HG03066 (cell line): ENCODE data around the gene LIMS1.
A peak's percentile ranks its signal among the peaks of the same experiment; 100 is the strongest.
"Not testable (repeated sequence)": the region's sequence is repeated elsewhere in the genome, so short reads cannot be mapped to it uniquely, and the experiment has no call there.

ENCODE experiments used
- ATAC-seq: cut with Tn5 transposase; IDR thresholded peaks from one replicate; pipeline ENCODE4 v1.9.1; 2021; ENCODE audit warnings: low read depth; ENCODE audit not compliant: unreplicated experiment

Gene LIMS1

GRCh38 chr2:108548208-108549003, 14.1 kb downstream of the LIMS1 start:
- ATAC-seq, result no peak

DNA sequence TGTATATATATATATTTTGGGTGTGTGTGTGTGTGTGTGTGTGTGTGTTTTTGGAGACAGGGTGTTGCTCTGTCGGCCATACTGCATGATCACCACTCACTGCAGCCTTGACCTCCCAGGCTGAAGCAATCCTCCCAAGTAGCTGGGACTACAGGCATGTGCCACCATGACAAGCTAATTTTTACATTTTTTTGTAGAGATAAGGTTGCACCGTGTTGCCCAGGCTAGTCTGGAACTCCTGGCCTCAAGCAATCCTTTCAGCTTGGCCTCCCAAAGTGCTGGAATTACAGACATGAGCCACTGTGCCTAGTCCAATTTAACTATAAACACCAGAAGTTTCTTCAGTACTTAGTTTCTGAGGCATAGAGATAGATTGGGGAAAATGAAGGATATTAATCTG, 18.3 kb downstream of the LIMS1 start:
- no peak for ATAC-seq

- ATAC-seq, result no peak
Observed at GRCh38 chr2:108553209-108553919, 19.1 kb downstream of the LIMS1 start.

DNA sequence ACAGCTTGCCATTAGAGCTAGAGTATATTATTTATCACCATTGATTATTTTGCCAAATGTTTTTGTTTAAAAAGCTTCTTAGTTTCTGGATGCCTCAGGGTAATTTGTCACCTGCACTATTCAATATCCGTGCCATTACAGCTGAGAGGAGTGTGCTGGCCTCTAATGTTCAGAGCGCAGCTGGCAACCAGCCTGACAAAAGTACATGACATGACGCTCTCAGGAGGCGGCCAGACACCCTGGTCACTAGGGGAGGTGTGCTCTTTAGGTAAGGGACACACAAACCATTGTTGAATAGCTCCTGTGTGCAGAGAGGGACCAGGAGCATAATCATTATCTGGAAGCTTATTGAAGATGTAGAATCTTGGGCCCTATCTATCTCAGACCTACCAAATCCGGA, 20.3 kb downstream of the LIMS1 start:
- no peak for ATAC-seq

- ATAC-seq, result no peak
Observed at GRCh38 chr2:108555572-108555971, 21.3 kb downstream of the LIMS1 start.

- ATAC-seq, result not testable (repeated sequence)
Observed at GRCh38 chr2:108556581-108556980, 22.3 kb downstream of the LIMS1 start.

GRCh38 chr2:108560241-108560811, 26.1 kb downstream of the LIMS1 start:
- no peak for ATAC-seq

DNA sequence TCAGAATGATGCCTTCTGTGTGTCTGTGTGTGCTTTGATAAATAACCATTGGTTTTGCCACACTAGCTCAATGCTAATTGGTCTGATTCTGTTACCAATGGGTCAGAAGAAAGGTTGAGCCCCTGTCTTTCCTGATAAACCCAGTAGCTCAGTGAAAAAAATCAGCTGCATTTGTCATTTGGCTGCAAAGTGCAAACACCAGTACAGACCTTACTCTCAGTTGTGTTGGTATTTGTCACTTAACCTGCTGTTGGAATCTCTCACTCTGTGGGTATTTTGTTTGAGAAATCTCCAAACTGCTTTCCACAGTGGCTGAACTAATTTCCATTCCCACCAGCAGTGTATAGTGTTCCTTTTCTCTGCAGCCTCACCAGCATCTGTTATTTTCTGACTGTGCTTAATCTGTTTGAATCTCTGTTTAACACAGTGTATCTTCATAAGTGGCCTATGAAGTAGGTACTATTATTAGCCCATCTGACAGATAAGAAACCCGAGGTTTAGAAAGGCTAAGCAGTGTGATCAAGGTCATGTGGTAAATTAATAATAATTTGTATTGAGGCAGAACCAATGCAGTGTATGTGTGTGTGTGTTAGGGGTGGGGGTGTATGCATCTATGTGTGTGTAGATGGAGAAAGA, 26.7 kb downstream of the LIMS1 start:
- ATAC-seq, result no peak

DNA sequence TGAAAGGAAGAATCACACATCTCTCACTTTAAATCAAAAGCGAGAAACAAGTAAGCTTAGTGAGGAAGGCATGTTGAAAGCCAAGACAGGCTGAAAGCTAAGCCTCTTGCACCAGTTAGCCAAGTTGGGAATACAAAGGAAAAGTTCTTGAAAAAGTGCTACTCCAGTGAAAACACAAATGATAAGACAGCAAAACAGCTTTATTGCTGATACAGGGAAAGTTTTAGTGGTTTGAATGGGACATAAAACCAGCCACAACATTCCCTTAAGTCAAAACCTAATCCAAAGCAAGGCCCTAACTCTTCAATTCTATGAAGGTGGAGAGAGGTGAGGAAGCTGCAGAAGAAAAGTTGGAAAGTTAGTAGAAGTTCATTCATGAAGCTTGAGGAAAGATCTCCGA, 28.0 kb downstream of the LIMS1 start:
- no peak for ATAC-seq

- ATAC-seq, result no peak
Observed at GRCh38 chr2:108564510-108564909, 30.2 kb downstream of the LIMS1 start.

- peak; percentile 72 for ATAC-seq
Observed at GRCh38 chr2:108565778-108566375, 31.6 kb downstream of the LIMS1 start.

DNA sequence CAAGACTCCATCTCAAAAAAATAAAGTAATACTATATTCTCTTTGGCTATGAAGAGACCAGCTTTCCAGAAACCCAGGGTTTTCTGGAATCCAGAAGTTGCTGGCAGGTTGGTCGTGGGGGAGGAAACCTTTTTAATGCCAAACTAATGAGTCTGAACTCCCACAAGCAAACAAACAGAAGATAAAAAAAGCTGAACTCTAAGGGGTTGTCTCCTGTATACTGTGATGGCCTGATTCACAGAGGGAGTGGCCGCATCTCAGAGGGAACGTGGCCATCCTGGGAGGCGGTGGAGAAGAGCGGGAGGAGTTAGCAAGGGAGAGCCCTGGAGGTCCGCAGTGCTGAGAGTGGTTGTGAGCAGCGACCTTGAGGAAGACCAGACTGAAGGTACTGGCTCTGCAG, 36.1 kb downstream of the LIMS1 start:
- no peak for ATAC-seq

DNA sequence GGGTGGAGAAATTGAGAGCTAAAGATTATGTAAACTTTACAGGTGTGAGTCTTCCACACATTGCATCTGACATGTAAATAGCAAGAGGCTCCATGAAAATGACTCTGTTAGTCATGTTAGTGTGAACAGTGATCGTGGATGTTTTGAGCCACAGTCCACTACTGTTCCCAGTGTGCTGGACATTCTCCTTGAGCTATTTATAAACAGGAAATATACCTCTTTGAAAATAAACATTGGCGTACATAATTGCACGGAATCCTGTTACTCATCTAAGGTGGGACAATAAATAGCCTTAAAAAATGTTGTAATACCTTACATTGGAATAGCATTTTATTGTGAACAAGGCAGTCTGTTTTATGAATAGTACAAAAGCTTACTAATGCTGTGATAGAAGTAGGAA, 37.0 kb downstream of the LIMS1 start:
- no peak for ATAC-seq

DNA sequence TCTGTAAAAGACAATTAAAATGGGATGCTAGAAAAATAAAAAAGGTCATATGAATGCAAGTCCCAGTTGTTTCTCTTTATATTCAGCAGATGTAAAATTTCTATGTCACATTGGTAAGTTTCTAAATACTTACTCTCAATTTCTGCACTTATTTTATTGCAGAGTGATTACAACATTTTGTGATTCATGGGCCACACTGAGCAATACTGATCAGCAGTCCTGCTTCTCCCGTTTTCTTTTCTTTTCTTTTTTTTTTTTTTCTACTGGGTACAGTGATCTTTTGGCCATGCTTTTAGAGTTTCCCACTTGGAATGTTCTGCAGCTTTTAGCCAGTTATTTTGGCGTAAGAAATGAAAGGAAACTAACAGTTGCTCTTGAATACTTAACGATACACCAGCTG, 38.8 kb downstream of the LIMS1 start:
- no peak for ATAC-seq

DNA sequence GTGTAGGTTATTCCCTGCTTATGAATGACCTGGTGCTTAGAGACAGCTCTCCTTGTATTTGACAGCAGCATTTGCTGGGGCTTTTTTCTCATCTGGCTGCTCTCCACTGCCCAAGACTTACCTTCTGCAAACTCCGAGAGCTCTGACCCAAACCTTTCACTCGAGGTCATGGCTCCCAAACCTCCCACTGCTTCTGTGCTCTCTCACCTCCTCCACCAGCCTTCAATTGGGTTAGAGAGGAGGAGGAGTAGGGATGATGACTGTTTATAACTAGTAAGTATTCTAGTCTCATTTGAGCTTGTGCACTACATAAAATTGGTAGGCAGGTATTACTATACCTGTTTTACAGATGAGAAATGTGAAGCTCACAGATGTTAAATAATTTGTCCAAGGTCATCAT, 40.1 kb downstream of the LIMS1 start:
- no peak for ATAC-seq

- ATAC-seq, result peak; percentile 89
Observed at GRCh38 chr2:108575132-108575966, 41.1 kb downstream of the LIMS1 start.

GRCh38 chr2:108577099-108577498, 42.8 kb downstream of the LIMS1 start:
- no peak for ATAC-seq

- no peak for ATAC-seq
Observed at GRCh38 chr2:108579623-108580022, 45.4 kb downstream of the LIMS1 start.

- ATAC-seq, result no peak
Observed at GRCh38 chr2:108580050-108580449, 45.8 kb downstream of the LIMS1 start.

DNA sequence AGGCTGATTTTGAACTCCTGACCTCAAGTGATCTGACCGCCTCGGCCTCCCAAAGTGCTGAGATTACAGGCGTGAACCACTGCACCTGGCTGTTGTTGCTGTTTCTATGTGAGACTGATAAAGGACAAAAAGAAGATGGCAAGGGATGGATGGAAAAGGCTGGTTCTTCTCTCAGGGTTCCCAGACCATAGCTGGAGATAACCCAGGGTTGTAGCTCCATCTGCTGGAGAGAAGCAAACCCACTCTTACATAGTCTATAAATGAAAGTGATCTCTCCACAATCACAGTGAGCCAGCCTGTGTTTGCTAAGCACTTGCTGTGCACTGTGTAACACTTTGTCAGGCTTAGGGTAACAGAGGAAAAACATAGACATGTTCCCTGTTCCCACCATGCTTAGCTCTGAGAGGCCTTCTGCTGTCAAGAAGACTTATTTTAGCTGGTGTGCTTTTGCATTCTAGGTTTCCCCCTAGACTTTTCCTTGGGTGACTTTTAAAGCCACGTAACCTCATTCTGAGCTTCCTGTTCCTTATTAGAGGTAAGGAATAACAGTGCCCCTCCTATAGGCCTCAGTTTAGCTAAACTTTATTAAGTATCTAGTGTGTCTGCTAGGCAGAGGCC, 49.7 kb downstream of the LIMS1 start:
- peak; percentile 73 for ATAC-seq
